WERI-Rb-1 (cell line): Measurements from ENCODE around the gene TTC16.
A peak's percentile ranks its signal among the peaks of the same experiment; 100 is the strongest.

ENCODE experiments used
- DNase-seq: peaks from one replicate; pipeline ENCODE4 v3.0.0-alpha.2; 2020
- H3K27ac ChIP-seq: fragments of 250-450 bp; sonication (Bioruptor Pico); 2 replicates; pipeline ENCODE4 v1.5.1; 2020; ENCODE audit warnings: mild to moderate bottlenecking, moderate library complexity
- H3K27me3 ChIP-seq: fragments of 250-450 bp; sonication (Bioruptor Pico); 2 replicates; pipeline ENCODE4 v1.5.1; 2021; ENCODE audit warnings: mild to moderate bottlenecking, low read depth, moderate library complexity; ENCODE audit not compliant: insufficient read depth, severe bottlenecking
- H3K36me3 ChIP-seq: fragments of 250-450 bp; sonication (Bioruptor Pico); 2 replicates; pipeline ENCODE4 v1.5.1; 2020; ENCODE audit warnings: mild to moderate bottlenecking, moderate library complexity
- H3K4me3 ChIP-seq: 2 replicates; pipeline ENCODE4 v1.5.1; 2011; ENCODE audit warnings: low read depth, mild to moderate bottlenecking, control low read depth, low read length
- H3K9me3 ChIP-seq: fragments of 250-450 bp; sonication (Bioruptor Pico); 2 replicates; pipeline ENCODE4 v1.5.1; 2021; ENCODE audit warnings: mild to moderate bottlenecking, moderate library complexity; ENCODE audit not compliant: severe bottlenecking
- TF ChIP-seq, protein P1 (sequence below): IDR thresholded peaks from 2 replicates; pipeline ENCODE4 v1.5.1; 2011; ENCODE audit warnings: low read depth, mild to moderate bottlenecking, control low read depth, inconsistent platforms, low read length

TTC16 gene

DNA sequence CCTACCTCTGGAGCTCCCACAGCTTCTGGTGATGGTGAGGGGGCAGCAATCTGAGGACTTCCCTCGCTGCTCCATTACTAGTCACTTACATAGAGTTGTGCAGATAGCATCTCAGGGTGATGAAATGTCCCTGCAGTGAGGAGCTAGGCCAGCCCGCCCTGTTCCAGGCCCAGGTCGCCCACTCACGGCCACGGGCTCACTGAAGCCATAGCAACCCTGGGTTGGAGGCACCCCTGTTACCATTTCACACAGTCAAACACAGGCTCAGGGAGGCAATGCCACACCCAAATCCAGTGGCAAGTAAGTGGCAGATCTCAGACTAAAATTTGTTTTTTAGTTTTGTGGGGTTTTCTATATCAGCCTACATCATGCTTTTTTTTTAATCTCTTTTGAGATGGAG, 43.0 kb downstream of the TTC16 start:
- TF ChIP-seq, protein P1, sequence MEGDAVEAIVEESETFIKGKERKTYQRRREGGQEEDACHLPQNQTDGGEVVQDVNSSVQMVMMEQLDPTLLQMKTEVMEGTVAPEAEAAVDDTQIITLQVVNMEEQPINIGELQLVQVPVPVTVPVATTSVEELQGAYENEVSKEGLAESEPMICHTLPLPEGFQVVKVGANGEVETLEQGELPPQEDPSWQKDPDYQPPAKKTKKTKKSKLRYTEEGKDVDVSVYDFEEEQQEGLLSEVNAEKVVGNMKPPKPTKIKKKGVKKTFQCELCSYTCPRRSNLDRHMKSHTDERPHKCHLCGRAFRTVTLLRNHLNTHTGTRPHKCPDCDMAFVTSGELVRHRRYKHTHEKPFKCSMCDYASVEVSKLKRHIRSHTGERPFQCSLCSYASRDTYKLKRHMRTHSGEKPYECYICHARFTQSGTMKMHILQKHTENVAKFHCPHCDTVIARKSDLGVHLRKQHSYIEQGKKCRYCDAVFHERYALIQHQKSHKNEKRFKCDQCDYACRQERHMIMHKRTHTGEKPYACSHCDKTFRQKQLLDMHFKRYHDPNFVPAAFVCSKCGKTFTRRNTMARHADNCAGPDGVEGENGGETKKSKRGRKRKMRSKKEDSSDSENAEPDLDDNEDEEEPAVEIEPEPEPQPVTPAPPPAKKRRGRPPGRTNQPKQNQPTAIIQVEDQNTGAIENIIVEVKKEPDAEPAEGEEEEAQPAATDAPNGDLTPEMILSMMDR = no peak
- DNase-seq = no peak
- Histone ChIP-seq H3K27ac (no peak overlapping the region), H3K36me3 (no peaks in the 10 kb centered on the region), H3K9me3 (no peaks in the 10 kb centered on the region), H3K27me3 (no peaks in the 10 kb centered on the region), H3K4me3 (no peak overlapping the region)

DNA sequence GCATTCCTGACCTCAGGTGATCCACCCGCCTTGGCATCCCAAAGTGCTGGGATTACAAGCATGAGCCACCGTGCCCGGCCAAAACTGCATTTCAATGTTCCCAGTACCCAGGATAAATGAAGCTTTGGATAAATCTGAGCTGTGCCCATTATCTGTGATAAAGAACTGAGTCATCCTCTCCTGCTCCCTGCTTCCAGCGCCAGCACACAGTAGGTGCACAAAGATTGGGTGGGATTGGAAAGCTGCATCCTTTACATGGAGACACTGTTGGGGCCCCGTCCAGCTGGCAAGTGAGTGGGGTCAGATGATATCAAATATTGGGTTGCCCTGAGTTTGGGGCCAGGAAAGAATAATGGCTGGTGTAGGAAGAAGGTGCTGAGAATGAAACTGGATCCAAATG, 45.2 kb downstream of the TTC16 start:
- H3K27ac ChIP-seq = no peak overlapping the region

GRCh38 chr9:127761491-127761956, 45.6 kb downstream of the TTC16 start:
- no peak overlapping the region for H3K27ac ChIP-seq
- no peak overlapping the region for H3K4me3 ChIP-seq
- peaks cover 4% of the 10 kb centered on the region for H3K9me3 ChIP-seq
- no peaks in the 10 kb centered on the region for H3K27me3 ChIP-seq
- TF ChIP-seq, protein P1 = no peak
- DNase-seq = no peak
- H3K36me3 ChIP-seq = no peaks in the 10 kb centered on the region

More for the DNA sequence above, 45.2 kb downstream of the TTC16 start:
- TF ChIP-seq, protein P1 = no peak
- no peak for DNase-seq
- Histone ChIP-seq H3K4me3 (no peak overlapping the region), H3K27me3 (no peaks in the 10 kb centered on the region), H3K9me3 (peaks cover 4% of the 10 kb centered on the region), H3K36me3 (no peaks in the 10 kb centered on the region)

DNA sequence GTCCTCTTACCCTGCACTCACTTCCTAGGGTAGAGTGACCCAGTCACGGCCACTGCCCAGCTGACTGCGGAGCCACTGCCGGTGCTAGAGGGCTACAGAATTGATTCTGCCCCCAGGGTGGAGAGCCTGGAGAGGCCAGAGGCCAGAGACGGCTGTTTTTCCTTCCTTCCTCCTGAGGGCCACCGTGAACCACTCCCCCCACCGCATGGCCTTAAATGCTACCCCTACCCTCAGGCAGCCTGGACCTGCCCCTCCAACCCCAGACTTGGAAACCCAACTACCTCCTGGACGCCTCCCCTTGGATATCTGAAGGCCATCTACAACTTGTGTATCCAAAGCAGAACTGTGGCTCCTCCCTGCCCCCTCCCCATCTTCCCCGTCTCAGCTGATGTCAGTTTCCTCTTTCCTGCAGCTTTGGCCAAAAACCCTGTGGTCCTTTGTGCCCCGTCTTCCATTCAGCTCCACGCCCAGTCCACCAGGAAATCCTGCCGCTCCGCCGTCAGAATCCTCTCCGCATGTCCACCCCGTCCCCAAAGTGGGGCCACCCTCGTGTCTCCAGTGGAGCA, 46.3 kb downstream of the TTC16 start:
- no peak overlapping the region for H3K4me3 ChIP-seq
- no peaks in the 10 kb centered on the region for H3K36me3 ChIP-seq
- H3K27me3 ChIP-seq = no peaks in the 10 kb centered on the region
- no peak for DNase-seq
- TF ChIP-seq, protein P1 = no peak
- no peak overlapping the region for H3K27ac ChIP-seq
- H3K9me3 ChIP-seq = peaks cover 4% of the 10 kb centered on the region

GRCh38 chr9:127763918-127764384, 48.1 kb downstream of the TTC16 start:
- H3K9me3 ChIP-seq = peaks cover 4% of the 10 kb centered on the region
- H3K27me3 ChIP-seq = no peaks in the 10 kb centered on the region
- no peak overlapping the region for H3K4me3 ChIP-seq
- no peak overlapping the region for H3K27ac ChIP-seq
- TF ChIP-seq, protein P1 = peak; percentile 91
- peak; percentile 79 for DNase-seq
- no peaks in the 10 kb centered on the region for H3K36me3 ChIP-seq

DNA sequence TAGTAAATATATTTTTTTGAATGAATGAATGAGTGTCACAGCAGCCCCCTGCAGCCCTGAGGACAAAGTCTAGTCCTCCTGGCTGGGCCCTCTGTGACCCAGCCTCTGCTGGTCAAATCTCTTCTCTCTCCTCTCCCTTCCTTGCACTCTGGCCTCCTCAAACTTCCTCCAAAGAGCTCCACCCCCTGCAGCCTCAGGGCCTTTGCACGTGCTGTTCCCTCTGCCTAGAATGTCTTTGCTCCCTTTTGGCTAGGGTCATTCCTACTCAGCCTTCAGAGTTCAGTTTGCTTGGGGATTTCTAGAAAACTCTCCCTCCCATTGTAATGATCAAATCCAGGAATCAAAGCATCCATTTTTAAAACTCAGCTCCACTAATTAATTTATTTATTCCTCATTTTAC, 49.5 kb downstream of the TTC16 start:
- H3K4me3 ChIP-seq = no peak overlapping the region

More for the DNA sequence above, 49.5 kb downstream of the TTC16 start:
- DNase-seq = no peak
- no peak overlapping the region for H3K27ac ChIP-seq
- TF ChIP-seq, protein P1 = no peak
- no peaks in the 10 kb centered on the region for H3K36me3 ChIP-seq
- no peaks in the 10 kb centered on the region for H3K27me3 ChIP-seq
- peaks cover 4% of the 10 kb centered on the region for H3K9me3 ChIP-seq
